Measurements from ENCODE around the gene CAST. TPM values are rescaled to one million over a fixed set of nuclear protein-coding genes. Genes with fewer than 3 reads are reported as not detected.

CAST gene
- total RNA-seq, 2 experiments from 2014 or later, result 40.5 to 90.1 TPM

- ChIA-PET POLR2A (interaction anchor here (0.8 to 1.8 kb wide), 5 partner anchors 16 to 105 kb away, joined by 3 to 7 read pairs (median 4); no protein-coding TSS in a partner anchor), CTCF (ENCODE audit: unreplicated experiment) (interaction anchor here (1.1 kb wide), 1 partner anchor 79 kb away, joined by 3 read pairs; no protein-coding TSS in a partner anchor)
- TF ChIP-seq CTCF (conservative IDR thresholded peaks at IDR 0.05; ENCODE audit: low read length) (no peak), EZH2phosphoT487 (IDR thresholded peaks at IDR 0.05; ENCODE audit: borderline replicate concordance, low read depth, low read length) (no peak)
- Histone ChIP-seq H3K36me3 (ENCODE audit: insufficient read depth, low read length) (peaks cover 96% of the 10 kb centered on the region), H3K9me3 (ENCODE audit: low read length) (no peaks in the 10 kb centered on the region), H3K4me2 (ENCODE audit: low read length) (no peak overlapping the region), H2AFZ (ENCODE audit: low read length) (no peak overlapping the region), H3K27ac (ENCODE audit: low read depth, low read length, poor library complexity, severe bottlenecking) (no peak overlapping the region), H3K4me1 (ENCODE audit: insufficient read depth, low read length, poor library complexity, severe bottlenecking) (no peaks in the 10 kb centered on the region), H4K20me1 (ENCODE audit: insufficient read depth, low read length) (no peaks in the 10 kb centered on the region), H3K9me2 (ENCODE audit: insufficient read depth, low read length) (no peaks in the 10 kb centered on the region; the same call in 1 of the 2 replicates), H3K79me2 (ENCODE audit: insufficient read depth, low read depth, low read length) (no peaks in the 10 kb centered on the region), H3K4me3 (ENCODE audit: low read depth, low read length, poor library complexity, severe bottlenecking) (no peak overlapping the region)
- BruUV-seq (replicated peaks), result no TSS peak
- intact Hi-C loops (cut with micrococcal nuclease; ENCODE audit: unreplicated experiment), result no loop called here
- DNase-seq (ENCODE audit: low spot score), result no peak
These were observed 127.7 kb downstream of the CAST start for GRCh38 chr5:96789794-96790330.

DNA sequence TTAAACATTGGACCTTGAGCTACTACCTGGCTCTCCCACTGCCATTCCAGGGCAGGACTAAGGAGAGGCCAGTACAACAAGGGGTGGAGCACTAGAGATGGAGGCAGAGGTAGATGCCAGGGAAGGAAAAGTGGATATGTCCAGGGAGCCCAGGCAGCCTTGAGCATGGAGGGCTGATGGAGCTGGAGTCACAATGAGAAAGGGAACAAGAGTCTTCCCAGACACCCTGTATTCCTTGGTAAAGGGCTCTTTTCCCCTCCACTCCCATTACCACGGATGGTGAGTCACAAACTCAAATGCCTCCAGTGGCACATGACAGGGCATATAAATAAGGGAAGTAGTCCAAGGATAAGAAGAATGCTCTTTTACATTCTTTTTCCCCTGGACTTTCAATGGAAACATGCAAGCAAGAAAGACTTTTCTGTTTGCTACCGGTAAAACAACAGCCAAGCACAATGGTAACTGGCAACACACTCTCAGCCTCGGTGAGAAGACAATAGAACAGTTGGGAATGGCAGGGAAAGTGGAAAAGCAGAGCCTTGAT lies 128.9 kb downstream of the CAST start:
- no peak for TF ChIP-seq CTCF (conservative IDR thresholded peaks at IDR 0.05; ENCODE audit: low read length)
- no peak for TF ChIP-seq EZH2phosphoT487 (IDR thresholded peaks at IDR 0.05; ENCODE audit: borderline replicate concordance, low read depth, low read length)
- Histone ChIP-seq H2AFZ (ENCODE audit: low read length) (no peak overlapping the region), H3K4me2 (ENCODE audit: low read length) (no peak overlapping the region), H3K36me3 (ENCODE audit: insufficient read depth, low read length) (peaks cover 96% of the 10 kb centered on the region), H3K9me3 (ENCODE audit: low read length) (no peaks in the 10 kb centered on the region), H3K79me2 (ENCODE audit: insufficient read depth, low read depth, low read length) (no peaks in the 10 kb centered on the region), H3K4me3 (ENCODE audit: low read depth, low read length, poor library complexity, severe bottlenecking) (no peak overlapping the region), H3K4me1 (ENCODE audit: insufficient read depth, low read length, poor library complexity, severe bottlenecking) (no peaks in the 10 kb centered on the region), H3K27ac (ENCODE audit: low read depth, low read length, poor library complexity, severe bottlenecking) (no peak overlapping the region), H3K9me2 (ENCODE audit: insufficient read depth, low read length) (no peaks in the 10 kb centered on the region; the same call in 1 of the 2 replicates), H4K20me1 (ENCODE audit: insufficient read depth, low read length) (no peaks in the 10 kb centered on the region)
- ChIA-PET POLR2A (interaction anchor here (0.6 to 1.6 kb wide), 6 partner anchors 17 to 119 kb away, joined by 3 to 4 read pairs (median 3); no protein-coding TSS in a partner anchor), CTCF (ENCODE audit: unreplicated experiment) (interaction anchor here (1.1 kb wide), 1 partner anchor 78 kb away, joined by 3 read pairs; no protein-coding TSS in a partner anchor)
- no peak for DNase-seq (ENCODE audit: low spot score)
- BruUV-seq (replicated peaks), result no TSS peak
- intact Hi-C loops (cut with micrococcal nuclease; ENCODE audit: unreplicated experiment), result no loop called here

DNA sequence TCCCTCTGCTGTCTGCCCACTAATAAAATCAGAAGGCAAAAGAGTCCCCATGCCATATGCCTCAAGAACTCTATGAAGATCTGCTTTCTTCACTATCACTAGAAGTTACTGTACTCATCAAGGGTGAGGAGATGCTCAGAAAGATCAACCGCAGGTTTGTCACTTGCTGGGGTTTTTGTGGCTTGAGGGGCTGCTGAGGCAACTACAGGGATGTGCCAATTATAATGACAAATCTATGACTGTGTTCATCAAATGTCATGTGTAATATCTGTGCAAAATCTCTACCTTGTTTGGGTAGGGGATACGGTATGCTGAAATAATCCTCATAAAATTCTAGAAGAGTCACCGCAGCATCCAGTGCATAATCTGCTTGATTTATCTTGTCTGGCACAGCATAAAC lies 132.6 kb downstream of the CAST start:
- POLR2A ChIA-PET, result interaction anchor here (1.3 kb wide), 1 partner anchor 18 kb away, joined by 3 read pairs; no protein-coding TSS in a partner anchor

More for the DNA sequence above, 132.6 kb downstream of the CAST start:
- Histone ChIP-seq H3K36me3 (ENCODE audit: insufficient read depth, low read length) (peaks cover 98% of the 10 kb centered on the region), H3K9me2 (ENCODE audit: insufficient read depth, low read length) (no peaks in the 10 kb centered on the region), H4K20me1 (ENCODE audit: insufficient read depth, low read length) (no peaks in the 10 kb centered on the region), H3K4me2 (ENCODE audit: low read length) (no peak overlapping the region), H2AFZ (ENCODE audit: low read length) (no peak overlapping the region), H3K9me3 (ENCODE audit: low read length) (no peaks in the 10 kb centered on the region), H3K4me3 (ENCODE audit: low read depth, low read length, poor library complexity, severe bottlenecking) (no peak overlapping the region), H3K4me1 (ENCODE audit: insufficient read depth, low read length, poor library complexity, severe bottlenecking) (no peaks in the 10 kb centered on the region), H3K79me2 (ENCODE audit: insufficient read depth, low read depth, low read length) (no peaks in the 10 kb centered on the region), H3K27ac (ENCODE audit: low read depth, low read length, poor library complexity, severe bottlenecking) (no peak overlapping the region)
- no peak for DNase-seq (ENCODE audit: low spot score)
- CTCF ChIA-PET (ENCODE audit: unreplicated experiment), result no interaction called here
- intact Hi-C loops (cut with micrococcal nuclease; ENCODE audit: unreplicated experiment), result no loop called here
- BruUV-seq (replicated peaks), result no TSS peak
- TF ChIP-seq CTCF (conservative IDR thresholded peaks at IDR 0.05; ENCODE audit: low read length) (no peak), EZH2phosphoT487 (IDR thresholded peaks at IDR 0.05; ENCODE audit: borderline replicate concordance, low read depth, low read length) (no peak)

All from OCI-LY7 (cell line).